NCI-H345 (cell line): ENCODE results near the gene LAMB4.

Source experiments
- DNase-seq: peaks from one replicate; lab custom pipeline; 2025; lab: John Stamatoyannopoulos, UW

The LAMB4 gene

DNA sequence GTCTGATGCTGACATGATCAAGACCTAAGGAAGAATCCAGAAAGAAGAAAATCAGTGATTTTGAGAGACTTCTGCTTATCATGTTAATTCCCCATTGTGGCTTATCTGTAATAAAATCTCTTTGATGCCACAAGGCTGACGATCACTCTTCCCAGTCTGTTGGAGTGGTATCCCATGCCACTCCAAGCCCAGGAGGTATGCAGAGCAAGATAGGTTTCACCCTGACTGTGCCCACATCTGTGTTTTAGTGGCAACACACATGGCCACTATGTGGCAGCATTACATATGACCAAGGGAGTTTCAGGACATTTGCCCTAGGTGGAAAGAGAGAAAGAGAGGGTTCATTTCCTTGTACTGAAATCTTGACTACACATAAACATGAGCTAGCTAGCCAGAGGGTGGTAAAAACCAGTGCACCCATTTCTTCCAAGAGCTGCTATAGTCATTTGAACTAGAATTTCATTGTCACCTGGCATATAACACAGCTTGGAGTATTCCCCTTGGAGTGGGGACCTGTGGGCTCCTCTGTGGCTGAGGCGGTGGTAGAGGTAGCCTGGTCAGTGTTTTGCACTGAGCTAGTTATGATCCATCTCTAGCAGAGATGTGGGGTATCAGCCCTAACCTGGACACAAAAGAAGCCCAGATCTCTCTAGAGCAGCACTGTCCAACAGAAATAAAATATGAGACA, 20.8 kb downstream of the LAMB4 start:
- DNase-seq, result peak; percentile 18

DNA sequence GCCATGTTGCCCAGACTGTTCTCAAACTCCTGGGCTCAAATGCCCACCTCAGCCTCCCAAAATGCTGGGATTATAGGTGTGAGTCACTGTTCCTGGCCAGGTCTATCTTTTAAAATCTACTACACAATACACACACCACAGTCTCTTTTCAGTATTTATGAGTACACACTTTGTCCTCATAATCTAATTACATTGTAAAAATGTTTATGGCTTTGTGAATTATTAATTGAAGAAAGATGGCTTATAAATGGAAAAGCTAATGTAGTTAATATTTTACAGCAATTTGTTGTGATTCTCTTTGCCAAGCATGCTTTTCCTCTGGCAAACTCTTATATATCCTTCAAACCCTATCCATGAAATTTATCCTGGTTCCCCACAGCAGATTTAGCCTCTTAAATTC, 22.0 kb downstream of the LAMB4 start:
- DNase-seq, result no peak

DNA sequence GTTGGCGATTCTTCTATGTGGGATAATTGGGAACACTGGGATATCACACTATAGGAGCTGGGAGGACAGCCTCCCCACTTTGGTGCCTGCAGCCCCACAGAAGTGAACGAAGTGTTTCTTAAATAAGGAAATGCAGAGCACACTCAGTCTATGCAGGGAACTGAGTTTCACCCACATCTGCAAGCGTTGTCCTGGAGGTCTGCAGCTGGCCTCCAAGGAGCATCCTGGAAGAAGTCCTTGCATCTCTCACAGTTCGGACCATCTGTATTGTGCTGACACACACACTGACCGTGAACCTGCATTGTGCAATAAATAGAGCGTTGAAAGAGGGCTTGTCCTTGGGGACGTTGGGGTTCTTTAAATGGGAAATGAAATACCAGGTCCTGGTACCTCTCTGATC, 25.8 kb downstream of the LAMB4 start:
- DNase-seq, result no peak

DNA sequence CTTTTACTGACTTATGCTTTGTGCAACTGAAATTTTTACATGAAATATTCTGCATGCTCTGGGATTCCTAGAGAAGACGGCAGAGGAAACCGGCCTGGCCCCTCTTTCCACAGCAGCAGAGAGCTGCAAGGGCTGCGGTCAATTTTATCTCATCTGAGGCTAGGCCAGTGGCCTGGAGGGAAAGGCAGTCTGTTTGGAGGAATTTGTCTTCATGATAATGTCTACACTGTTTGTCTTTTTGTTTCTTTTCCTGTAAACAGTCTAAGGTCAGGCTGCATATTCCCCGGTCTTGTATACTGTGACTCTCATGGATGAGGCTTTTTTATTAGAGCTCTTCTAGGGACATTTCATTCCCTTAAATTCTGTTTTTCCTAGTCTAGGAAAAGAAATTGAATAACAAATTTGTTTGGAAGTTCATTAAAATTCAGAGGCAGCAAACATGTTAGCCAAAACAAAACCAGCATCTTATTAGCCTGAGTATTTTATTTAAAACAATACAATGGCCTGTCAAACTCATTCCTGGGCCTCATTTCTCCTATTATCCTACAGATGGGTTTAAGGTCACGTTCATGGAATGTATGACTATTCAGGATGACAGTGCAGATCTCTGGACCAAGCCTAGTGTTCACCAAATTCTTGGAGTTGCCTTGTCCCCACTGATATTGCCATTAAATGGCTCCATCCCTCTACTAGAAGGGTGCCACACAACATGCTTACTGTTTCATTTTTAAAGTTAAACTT, 26.4 kb downstream of the LAMB4 start:
- no peak for DNase-seq

DNA sequence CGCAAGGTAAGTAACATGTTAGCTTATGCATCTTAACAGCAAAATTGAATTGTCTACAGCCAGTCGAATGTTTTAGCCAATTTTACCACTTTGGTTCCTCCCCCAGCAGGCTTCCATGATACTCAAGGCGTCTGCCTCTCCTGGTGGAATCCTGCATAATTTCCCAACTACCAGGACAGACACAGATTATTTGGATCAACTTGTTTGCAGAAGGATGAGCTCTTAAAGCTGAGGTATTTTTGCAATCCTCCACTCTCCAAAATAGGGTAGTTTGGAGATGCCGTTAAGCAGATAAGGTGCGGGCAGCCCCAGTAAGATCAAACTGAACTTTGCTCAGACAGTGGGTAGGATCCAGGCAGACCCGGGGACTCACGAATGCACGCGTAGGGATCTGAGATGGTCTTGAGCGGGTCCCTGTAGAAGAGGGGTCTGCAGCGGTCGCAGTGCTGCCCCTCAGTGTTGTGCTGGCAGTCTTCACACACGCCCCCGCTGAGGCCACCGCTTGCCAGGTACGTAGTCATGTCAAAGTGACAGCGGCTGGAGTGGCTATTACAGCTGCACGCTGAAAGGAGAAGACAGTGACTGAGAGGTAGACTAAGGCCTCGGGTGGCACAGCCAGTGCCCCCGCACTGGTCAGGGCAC, 27.4 kb downstream of the LAMB4 start:
- DNase-seq, result no peak

DNA sequence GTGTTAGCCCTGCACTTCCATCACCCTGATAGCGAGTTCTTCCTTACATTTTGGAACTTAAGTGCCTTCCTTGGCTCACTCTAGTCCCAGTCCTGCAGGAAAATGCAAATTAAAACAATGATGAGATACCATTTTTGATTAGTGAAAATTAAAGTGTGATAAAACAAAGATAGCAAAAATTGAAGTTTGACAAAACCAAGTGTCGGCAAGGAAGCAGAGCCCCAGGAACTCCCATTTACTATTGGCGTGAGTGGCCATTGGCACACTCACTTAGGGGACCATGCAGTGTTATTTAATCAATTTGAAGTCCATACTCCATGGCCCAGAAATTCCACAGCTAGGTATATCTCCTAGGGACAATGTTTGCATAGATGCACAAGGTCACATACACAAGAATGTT, 28.4 kb downstream of the LAMB4 start:
- DNase-seq, result no peak

DNA sequence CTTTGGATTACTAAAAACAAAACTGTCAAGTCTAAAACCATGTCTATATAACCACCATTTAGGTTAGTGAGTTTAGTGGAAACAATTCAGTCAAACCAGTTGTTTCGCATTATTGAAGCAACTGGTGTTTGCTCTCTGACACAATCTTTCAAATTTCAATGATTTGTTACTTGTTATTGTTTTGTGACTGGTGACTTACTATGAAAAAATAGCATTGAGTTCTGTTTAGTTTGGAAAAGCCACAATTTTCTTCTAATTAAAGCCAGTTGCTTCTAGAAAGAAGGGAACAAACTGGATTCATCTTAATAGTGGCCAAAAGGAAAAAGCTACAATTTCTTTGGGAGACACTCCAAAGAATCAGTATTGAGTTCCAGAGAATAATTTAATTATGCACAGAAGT, 30.4 kb downstream of the LAMB4 start:
- DNase-seq, result no peak

DNA sequence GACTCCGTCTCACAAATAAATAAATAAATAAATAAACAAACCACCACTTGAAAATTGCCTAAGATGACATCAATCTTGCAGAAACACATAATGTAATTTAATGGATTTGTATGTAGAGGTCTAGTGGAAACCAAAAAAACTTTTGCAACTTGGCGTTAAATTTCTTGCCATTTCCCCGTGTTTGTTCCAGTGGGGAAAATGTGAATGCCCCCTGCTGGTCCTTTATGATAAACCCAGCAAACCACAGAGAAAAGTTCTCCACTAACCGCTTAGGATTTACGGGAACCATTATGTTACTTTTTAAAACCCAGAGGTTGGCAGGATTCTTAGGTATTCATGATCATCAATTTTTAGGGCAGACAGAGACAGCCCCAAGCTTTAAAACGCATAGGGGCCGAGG, 32.5 kb downstream of the LAMB4 start:
- no peak for DNase-seq

DNA sequence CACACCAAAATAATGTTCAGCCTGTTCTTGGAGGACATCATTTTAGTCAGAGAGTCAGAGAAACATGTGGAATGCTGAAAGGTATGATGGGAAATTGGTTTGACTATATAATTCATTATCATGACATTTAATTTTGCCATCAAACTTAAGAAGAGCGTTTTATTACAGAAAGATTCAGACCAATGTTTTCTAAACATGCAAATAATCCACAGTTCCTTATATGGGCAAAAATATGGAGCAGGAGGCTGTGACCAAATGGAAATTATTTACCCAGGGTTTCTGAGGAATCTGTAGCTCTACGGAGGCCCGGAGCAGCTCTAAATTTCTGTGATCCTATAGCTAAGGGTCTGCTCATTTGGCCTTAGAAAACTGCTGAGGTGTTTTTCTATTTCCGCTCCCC, 33.2 kb downstream of the LAMB4 start:
- no peak for DNase-seq

DNA sequence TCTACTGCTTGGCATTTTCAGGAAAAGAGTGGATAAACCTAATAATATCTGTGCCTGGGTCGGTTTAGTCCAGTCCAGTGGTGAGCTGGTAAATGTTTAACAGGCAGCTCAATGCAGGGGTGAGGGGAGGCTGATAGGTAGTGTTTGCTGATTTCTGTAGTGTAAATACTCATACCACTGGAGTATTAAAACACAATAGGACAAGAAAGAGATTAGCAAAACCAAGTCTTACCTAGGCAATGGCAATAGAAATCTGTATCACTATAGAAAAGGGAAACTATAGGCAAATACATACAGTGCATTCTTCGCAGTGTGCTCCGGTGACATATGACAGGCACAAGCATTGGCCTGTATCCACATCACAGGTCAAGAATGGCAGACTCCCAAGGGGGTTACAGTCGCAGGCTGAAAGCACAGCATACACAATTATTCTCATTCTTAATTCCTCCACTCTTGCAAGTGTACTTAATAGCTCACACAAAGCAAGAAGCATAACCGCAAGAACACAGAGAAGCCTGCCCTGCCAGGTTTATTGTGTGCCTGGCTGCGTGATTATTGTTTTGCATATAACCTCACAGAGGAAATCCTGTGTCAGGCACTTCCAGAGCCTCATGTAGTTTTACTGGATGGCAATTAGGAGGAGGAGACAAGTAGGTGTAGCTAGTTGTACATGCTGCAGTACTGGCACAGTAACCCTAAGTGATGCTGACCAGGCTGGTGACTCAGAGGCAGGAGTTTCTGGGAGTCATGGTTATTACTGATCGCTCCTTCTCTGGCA, 35.0 kb downstream of the LAMB4 start:
- peak; percentile 43 for DNase-seq

DNA sequence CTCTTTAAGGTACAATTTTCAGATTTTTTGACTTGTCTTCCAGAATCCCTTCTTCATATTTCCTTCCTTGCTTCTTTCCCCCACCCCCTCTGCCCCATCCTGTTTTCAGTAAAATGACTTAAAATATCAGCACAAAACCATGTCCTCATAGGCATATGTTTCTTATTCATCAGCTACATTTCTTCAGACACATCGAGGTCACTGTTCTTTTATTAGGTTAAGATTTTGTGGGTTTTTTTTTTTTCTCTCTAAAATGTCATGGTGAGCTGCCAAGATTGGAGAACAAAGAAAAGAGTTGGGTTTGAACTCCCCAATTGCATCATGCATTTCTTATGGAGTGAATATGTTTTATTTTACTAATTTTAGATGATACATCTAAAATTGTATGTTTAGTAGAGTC, 35.8 kb downstream of the LAMB4 start:
- DNase-seq, result no peak

DNA sequence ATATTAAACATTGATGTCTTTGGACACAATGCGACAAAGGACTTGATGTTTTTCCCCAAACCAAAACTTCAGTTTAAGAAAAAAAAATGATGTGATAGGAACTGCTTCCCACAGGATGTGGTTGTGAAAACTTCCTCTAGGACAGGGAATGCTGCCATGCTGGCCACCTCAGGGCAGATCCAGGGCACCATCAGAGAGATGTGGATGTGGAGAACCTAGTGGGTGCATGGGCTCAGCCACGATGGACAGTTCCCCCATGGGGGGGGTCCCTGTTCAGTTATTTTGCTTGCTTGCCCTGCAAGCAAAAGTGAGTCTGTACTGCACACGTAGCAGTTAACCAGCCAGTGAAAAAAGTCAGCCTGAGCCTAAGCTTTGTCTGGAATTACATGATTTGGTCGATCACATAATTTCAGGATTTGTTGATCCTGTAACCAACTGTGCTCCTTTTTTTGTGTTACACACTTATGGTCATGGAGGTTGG, 36.3 kb downstream of the LAMB4 start:
- no peak for DNase-seq

DNA sequence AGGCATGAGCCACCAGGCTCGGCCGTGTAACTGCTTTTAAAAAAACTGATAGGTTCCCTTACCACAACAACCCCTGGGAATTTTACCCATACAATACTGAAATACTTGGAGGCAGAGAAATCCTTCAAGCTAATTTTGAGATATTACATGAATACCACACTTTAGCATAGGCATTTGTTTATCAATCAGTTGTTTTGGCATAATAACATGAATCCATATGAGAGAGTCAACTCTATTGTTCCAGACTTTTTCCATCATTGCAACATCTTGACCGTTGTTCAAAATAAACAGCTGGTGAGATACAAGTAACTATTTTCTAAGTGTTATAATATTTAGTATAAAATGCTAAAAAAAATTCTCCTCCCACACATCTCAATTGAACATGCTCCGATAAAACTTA, 36.8 kb downstream of the LAMB4 start:
- no peak for DNase-seq

DNA sequence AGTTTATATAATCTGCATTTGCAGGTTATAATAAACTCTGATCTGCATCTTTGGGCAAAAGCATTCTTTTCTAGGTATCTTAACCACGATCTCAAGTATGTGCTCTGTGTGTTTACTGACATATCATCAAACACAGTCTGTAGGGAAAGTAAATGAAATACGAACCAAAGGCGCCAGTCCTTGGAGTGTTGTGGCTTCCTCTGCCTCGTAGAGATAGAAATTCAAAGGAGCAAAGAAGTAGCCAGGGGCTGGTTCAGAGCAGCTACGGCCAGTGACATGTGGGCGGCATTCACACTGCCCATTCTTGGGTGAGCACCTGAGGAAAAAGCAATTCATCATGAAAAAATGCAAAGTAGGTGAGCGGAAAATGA, 38.7 kb downstream of the LAMB4 start:
- no peak for DNase-seq

DNA sequence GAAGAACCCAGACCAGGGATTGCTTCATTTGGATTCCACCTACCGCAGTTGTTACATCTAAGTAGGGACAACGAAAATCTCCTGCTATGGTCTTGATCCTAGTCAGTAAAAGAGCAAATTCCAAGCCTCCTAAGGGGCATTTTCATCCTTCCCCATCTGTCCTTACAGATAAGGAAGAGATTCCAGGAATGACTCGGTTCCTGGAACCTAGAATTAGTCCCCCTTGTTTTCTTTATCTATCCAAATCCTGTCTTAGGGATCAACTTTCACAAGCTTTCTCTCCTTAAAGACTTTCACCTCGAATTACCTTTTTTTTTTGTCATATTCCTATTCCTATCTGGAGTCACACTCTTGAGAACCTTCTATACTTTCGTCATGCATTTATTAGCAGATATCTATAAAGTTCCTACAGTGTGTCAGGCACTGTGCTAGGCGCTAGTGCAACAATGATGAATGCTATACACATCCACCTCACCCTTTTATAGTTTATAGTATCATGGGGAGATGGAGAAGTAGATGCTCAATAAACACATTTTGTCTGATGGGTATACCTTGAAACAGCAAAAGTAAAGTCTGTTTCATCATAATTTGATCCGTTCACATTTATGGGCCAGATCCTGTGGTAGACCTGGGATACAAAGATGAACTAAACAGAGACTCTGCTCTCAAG, 39.2 kb downstream of the LAMB4 start:
- no peak for DNase-seq

DNA sequence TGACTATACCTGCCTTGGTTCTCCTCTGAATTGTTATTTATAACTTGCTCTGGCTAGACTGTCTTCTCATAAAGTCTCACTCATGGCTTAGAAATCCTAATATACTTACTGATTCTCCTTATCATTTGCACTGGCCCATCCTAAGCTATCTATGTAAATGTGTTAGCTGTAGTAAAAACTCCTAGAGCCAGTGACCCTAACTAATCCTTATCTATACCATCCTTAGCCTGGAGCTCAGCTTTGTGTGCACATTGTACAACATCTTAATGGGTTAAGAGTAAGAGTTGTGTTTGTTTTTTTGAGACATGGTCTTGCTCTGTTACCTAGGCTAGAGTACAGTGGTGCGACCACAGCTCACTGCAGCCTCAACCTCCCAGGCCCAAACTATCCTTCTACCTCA, 40.8 kb downstream of the LAMB4 start:
- no peak for DNase-seq

DNA sequence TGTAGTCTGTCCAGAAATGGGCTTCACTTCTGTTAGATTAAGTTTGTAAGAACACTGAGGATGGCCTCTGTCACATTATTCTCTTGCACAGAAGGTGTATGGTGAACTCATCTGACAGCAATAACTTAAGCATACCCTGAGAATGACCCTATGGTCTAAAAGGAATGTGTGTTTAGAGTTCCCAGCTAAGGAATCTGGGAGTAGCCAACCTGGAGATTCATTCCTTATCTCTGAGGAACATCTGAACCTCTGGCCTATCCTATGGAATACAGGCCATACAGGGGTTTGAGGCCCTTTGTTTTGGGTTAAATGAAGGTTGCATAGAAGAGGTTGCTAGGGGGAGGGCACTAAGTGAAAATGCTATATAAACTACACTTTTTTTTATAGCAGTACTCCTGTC, 41.4 kb downstream of the LAMB4 start:
- no peak for DNase-seq

DNA sequence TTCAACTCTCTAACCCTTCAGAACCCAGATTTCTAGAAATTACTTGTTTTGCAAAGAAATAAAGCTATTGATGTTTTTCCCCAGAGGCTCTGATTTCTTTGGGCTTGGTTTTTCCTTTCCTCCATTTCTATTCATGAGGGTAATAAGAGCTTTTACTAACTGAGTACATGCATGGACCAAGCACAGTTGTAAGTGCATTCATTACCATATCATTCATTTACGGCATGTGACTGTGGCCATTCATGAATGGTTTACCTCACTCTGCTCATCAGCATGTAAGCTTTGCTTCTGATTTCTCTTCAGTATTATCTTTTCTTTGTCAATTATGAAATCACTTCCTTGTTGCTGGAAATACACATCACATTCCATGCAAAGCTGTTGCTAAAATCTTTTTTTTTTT, 42.4 kb downstream of the LAMB4 start:
- no peak for DNase-seq

DNA sequence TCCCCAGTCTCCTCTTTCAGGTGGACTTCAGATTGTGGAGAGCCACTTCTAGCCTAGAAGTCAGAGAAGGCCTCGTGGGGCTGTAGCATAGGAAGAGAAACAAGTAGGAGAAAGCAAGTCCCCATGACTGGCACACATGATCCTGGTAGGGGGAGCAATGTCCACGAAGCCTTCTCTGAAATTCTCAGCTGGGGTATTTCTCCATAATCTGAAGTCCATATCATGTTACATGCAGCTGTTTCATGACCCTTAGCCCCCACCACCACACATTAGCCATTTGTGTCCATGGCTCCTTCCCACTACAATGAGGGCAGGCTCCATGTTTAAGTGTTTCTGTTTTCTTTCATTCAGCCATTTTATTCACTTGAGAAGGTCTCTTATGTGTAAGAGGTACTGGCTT, 43.2 kb downstream of the LAMB4 start:
- DNase-seq, result no peak

DNA sequence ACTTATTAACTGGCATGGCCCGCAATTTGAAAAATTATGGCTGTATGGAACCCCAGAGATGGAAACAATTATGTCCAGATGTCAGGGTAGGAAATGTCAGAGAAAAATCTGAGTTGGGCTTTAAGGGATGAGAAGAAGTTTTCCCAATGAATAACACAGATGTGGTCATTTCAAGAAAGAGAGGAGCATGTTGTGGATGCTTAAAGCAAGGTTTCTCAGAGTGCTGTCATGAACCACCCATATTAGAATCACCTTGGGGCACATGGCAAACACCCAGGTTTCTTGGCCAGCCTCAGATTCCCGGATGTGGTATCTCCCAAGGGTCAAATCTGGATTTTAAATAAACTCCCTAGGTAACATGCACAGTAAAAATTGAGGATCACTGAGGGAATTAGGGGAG, 43.6 kb downstream of the LAMB4 start:
- no peak for DNase-seq

DNA sequence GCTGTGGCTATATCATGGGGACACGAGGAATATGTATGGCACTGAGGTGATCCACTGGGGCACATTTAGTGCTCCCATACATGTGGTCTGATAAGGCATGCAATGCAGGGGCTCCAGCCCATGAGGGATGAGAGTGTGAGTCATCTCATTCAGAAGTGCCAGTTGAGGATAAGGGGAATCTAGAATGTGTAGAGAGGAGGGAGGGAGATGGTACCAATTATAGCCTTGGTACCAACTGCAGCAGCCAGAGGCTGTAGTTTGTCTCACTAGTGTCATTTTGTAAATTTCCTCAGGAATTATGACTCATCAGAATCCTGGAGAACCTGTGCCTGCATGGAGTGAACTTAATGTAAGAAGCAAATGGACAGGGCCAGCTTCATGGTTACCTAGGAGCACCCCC, 46.2 kb downstream of the LAMB4 start:
- DNase-seq, result no peak
